ENCODE results near the gene RAET1G. TPM values are rescaled to one million over a fixed set of nuclear protein-coding genes. Genes with fewer than 3 reads are reported as not detected.
"Not testable (repeated sequence)": the region's sequence is repeated elsewhere in the genome, so short reads cannot be mapped to it uniquely, and the experiment has no call there.

RAET1G gene
- total and polyA plus RNA-seq, 2 experiments from 2014 or later: 8.9 to 15.8 TPM

- in situ Hi-C loops (cut with MboI): no loop called here
- no peak overlapping the region for H3K27ac ChIP-seq
- no peaks in the 10 kb centered on the region for H3K79me2 ChIP-seq (ENCODE audit: insufficient read depth)
- H4K20me1 ChIP-seq (ENCODE audit: insufficient read depth): no peaks in the 10 kb centered on the region
- no peak overlapping the region for H2AFZ ChIP-seq
- no peaks in the 10 kb centered on the region for H3K27me3 ChIP-seq (replicated peaks; ENCODE audit: insufficient read depth)
- H3K36me3 ChIP-seq (ENCODE audit: low read depth): no peaks in the 10 kb centered on the region
- H3K4me3 ChIP-seq: no peak overlapping the region
- H3K4me1 ChIP-seq (ENCODE audit: insufficient read depth): no peaks in the 10 kb centered on the region
- no peak overlapping the region for H3K4me2 ChIP-seq (ENCODE audit: unreplicated experiment)
- TF ChIP-seq EZH2phosphoT487 (IDR thresholded peaks at IDR 0.05; ENCODE audit: insufficient read depth, low read depth) (no peak), EZH2 (IDR thresholded peaks at IDR 0.05; ENCODE audit: insufficient read depth, poor library complexity, severe bottlenecking) (no peak)
- H3K9me3 ChIP-seq (ENCODE audit: low read depth): no peaks in the 10 kb centered on the region
- peak; percentile 28 for DNase-seq
- no peaks in the 10 kb centered on the region for H3K9me2 ChIP-seq (ENCODE audit: insufficient read depth)
- 81 to 89% methylated on average over 2 of the region's 2 CpGs for WGBS, 2 experiments (ENCODE audit: low coverage in 1 of 2, low lambda C conversion rate in 2 of 2, missing lambda C conversion rate in 2 of 2)
- H3K9ac ChIP-seq: no peak overlapping the region
- H3F3A ChIP-seq (ENCODE audit: insufficient read depth): no peaks in the 10 kb centered on the region
Observed at GRCh38 chr6:149913085-149913484, 9.8 kb downstream of the RAET1G start.

- H3K27ac ChIP-seq; H3K9me3 ChIP-seq (ENCODE audit: low read depth); H3K36me3 ChIP-seq (ENCODE audit: low read depth); H3K4me3 ChIP-seq; H3K79me2 ChIP-seq (ENCODE audit: insufficient read depth); H3F3A ChIP-seq (ENCODE audit: insufficient read depth); H3K9me2 ChIP-seq (ENCODE audit: insufficient read depth); H3K9ac ChIP-seq; H4K20me1 ChIP-seq (ENCODE audit: insufficient read depth); H2AFZ ChIP-seq; DNase-seq; in situ Hi-C loops (cut with MboI); H3K27me3 ChIP-seq (replicated peaks; ENCODE audit: insufficient read depth); H3K4me2 ChIP-seq (ENCODE audit: unreplicated experiment); H3K4me1 ChIP-seq (ENCODE audit: insufficient read depth): not testable (repeated sequence)
- 63 to 65% methylated on average over 3 of the region's 3 CpGs for WGBS, 2 experiments (ENCODE audit: low coverage in 1 of 2, low lambda C conversion rate in 2 of 2, missing lambda C conversion rate in 2 of 2)
Observed at GRCh38 chr6:149912680-149913079, 10.2 kb downstream of the RAET1G start.

- Histone ChIP-seq H3K36me3 (ENCODE audit: low read depth) (no peaks in the 10 kb centered on the region), H3K79me2 (ENCODE audit: insufficient read depth) (no peaks in the 10 kb centered on the region), H3F3A (ENCODE audit: insufficient read depth) (no peaks in the 10 kb centered on the region), H3K9ac (no peak overlapping the region), H3K27me3 (replicated peaks; ENCODE audit: insufficient read depth) (no peaks in the 10 kb centered on the region), H3K4me2 (ENCODE audit: unreplicated experiment) (no peak overlapping the region), H3K27ac (no peak overlapping the region), H4K20me1 (ENCODE audit: insufficient read depth) (no peaks in the 10 kb centered on the region), H3K4me1 (ENCODE audit: insufficient read depth) (no peaks in the 10 kb centered on the region), H3K9me2 (ENCODE audit: insufficient read depth) (no peaks in the 10 kb centered on the region), H3K9me3 (ENCODE audit: low read depth) (no peaks in the 10 kb centered on the region), H2AFZ (no peak overlapping the region), H3K4me3 (no peak overlapping the region)
- TF ChIP-seq EZH2 (IDR thresholded peaks at IDR 0.05; ENCODE audit: insufficient read depth, poor library complexity, severe bottlenecking) (no peak), EZH2phosphoT487 (IDR thresholded peaks at IDR 0.05; ENCODE audit: insufficient read depth, low read depth) (no peak)
- 91 to 93% methylated on average over 23 of the region's 23 CpGs for WGBS, 2 experiments (ENCODE audit: low coverage in 1 of 2, low lambda C conversion rate in 2 of 2, missing lambda C conversion rate in 2 of 2)
- no peak for DNase-seq
- in situ Hi-C loops (cut with MboI): no loop called here
Observed at GRCh38 chr6:149910721-149911151, 12.2 kb downstream of the RAET1G start.

DNA sequence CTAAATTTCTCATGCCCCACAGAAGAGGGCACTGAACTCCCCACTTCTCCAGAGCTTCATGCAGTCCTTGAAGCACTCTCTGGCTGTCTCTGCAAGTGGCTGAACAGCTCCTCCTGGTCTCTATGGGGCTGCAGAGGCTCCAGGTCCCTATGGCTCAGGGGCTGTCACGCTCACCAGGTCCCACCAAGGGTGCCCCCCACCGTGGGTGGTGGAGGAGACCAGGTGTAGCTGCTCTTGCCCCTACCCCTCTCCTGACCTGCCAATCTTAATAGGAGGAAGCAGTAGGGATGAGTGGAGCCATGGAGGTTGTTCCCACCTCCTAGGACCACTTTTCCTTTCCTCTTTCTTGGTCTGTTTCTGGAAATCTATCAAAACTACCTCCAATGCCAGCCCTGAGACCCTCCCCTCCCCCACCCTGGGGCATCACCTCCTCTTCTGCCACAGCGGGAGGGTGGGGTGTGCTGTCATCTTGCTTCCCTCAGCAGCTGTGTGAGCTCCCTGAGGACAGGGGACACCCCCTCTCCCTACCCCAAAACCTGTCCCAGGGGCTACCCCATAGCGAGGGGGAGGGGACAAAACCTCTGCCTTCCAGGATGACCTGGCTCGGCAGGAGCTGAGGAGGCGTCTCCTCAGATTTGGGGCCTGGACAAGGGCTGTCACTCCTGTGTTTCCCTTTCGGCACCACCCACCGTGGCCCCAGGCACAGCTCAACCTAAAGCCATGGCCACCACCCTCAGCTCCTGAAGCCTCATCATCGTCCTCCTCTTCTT lies 13.0 kb downstream of the RAET1G start:
- no peaks in the 10 kb centered on the region for H3F3A ChIP-seq (ENCODE audit: insufficient read depth)
- H3K4me2 ChIP-seq (ENCODE audit: unreplicated experiment): no peak overlapping the region
- TF ChIP-seq EZH2 (IDR thresholded peaks at IDR 0.05; ENCODE audit: insufficient read depth, poor library complexity, severe bottlenecking) (no peak), EZH2phosphoT487 (IDR thresholded peaks at IDR 0.05; ENCODE audit: insufficient read depth, low read depth) (no peak)
- H2AFZ ChIP-seq: no peak overlapping the region
- H4K20me1 ChIP-seq (ENCODE audit: insufficient read depth): no peaks in the 10 kb centered on the region
- H3K36me3 ChIP-seq (ENCODE audit: low read depth): no peaks in the 10 kb centered on the region
- H3K27ac ChIP-seq: no peak overlapping the region
- in situ Hi-C loops (cut with MboI): no loop called here
- WGBS, 2 experiments (ENCODE audit: low coverage in 1 of 2, low lambda C conversion rate in 2 of 2, missing lambda C conversion rate in 2 of 2): 50 to 59% methylated on average over 6 to 9 of the region's 9 CpGs
- H3K9ac ChIP-seq: no peak overlapping the region
- H3K27me3 ChIP-seq (replicated peaks; ENCODE audit: insufficient read depth): no peaks in the 10 kb centered on the region
- no peak overlapping the region for H3K4me3 ChIP-seq
- H3K9me2 ChIP-seq (ENCODE audit: insufficient read depth): no peaks in the 10 kb centered on the region
- no peak for DNase-seq
- no peaks in the 10 kb centered on the region for H3K79me2 ChIP-seq (ENCODE audit: insufficient read depth)
- H3K4me1 ChIP-seq (ENCODE audit: insufficient read depth): no peaks in the 10 kb centered on the region
- no peaks in the 10 kb centered on the region for H3K9me3 ChIP-seq (ENCODE audit: low read depth)

DNA sequence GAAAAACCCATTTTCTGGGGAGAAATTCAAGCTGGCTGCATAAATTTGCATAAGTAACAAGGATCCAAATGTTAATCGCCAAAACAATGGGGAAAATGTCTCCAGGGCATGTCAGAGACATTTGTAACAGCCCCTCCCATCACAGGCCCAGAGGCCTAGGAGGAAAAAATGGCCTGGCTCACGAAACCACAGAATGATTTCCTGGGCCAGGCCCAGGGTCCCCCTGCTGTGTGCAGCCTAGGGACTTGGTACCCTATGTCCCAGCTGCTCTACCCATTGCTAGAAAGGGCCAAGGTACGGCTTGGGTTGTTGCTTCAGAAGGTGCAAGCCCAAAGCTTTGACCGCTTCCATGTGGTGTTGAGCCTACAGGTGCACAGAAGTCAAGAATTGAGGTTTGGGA lies 14.4 kb downstream of the RAET1G start:
- H3K9me3 ChIP-seq (ENCODE audit: low read depth); H3K27me3 ChIP-seq (replicated peaks; ENCODE audit: insufficient read depth); H3K4me2 ChIP-seq (ENCODE audit: unreplicated experiment); H3K4me3 ChIP-seq; H3K36me3 ChIP-seq (ENCODE audit: low read depth); H3K79me2 ChIP-seq (ENCODE audit: insufficient read depth); H3K9me2 ChIP-seq (ENCODE audit: insufficient read depth); H4K20me1 ChIP-seq (ENCODE audit: insufficient read depth); H2AFZ ChIP-seq; H3K9ac ChIP-seq; H3K4me1 ChIP-seq (ENCODE audit: insufficient read depth); DNase-seq; H3K27ac ChIP-seq; H3F3A ChIP-seq (ENCODE audit: insufficient read depth); in situ Hi-C loops (cut with MboI): not testable (repeated sequence)
- 43 to 45% methylated on average over 4 of the region's 4 CpGs for WGBS, 2 experiments (ENCODE audit: low coverage in 1 of 2, low lambda C conversion rate in 2 of 2, missing lambda C conversion rate in 2 of 2)
